K562 (cell line): ENCODE data around the gene KCNAB2. TPM values are rescaled to one million over a fixed set of nuclear protein-coding genes. Genes with fewer than 3 reads are reported as not detected.

Source experiments
- ATAC-seq: fragments of 200-7000 bp; cut with Tn5 transposase; 3 replicates; pipeline ENCODE4 v1.9.1; 2020; ENCODE audit warnings: moderate library complexity
- BruUV-seq: library from RNA; stranded (reverse); fragments of 400-500 nt; replicated peaks from 2 replicates; lab custom pipeline; 2021; lab: Mats Ljungman, UMichigan
- CTCF ChIA-PET: fragments of 300-600 bp; formaldehyde crosslinking; extraction: SDS; loops from one replicate; lab custom pipeline; 2021; ENCODE audit warnings: low intra/inter-chr PET ratio; lab: Yijun Ruan, JAX
- POLR2A ChIA-PET: fragments of 300-600, 350-650 bp; sonication (Branson Sonifier 250); formaldehyde crosslinking; extraction: SDS; loops from one replicate; lab custom pipeline; 2021; ENCODE audit warnings: antibody characterized with exemption, inconsistent platforms; lab: Yijun Ruan, JAX
- DNase-seq, 4 experiments: peaks; one replicate each; pipeline versions ENCODE4 v3.0.0 to v3.0.0-alpha.2; 2011 to 2018; ENCODE audit warnings: low spot score in 3 of 4, mixed read lengths in 3 of 4; ENCODE audit errors: extremely low read depth in 1 of 4
- FAIRE-seq: peaks from 2 replicates; lab custom pipeline; 2011; peaks lifted over from hg19 to GRCh38; lab: Jason Lieb, UNC
- H2AFZ ChIP-seq: 2 replicates; pipeline ENCODE4 v1.6.0; 2011; ENCODE audit warnings: low read depth, low read length, control low read depth, inconsistent platforms
- H3K27ac ChIP-seq: fragments of 200-600 bp; 3 replicates; pipeline ENCODE4 v1.8.0; 2011; ENCODE audit warnings: low read depth, mild to moderate bottlenecking, control low read depth, inconsistent platforms, low read length, moderate library complexity, mixed read lengths; ENCODE audit errors: extremely low read depth
- H3K27me3 ChIP-seq, 2 experiments: fragments of 300-600 bp in 1 of 2; 2 replicates in 1 of 2; 3 replicates in 1 of 2; pipeline versions ENCODE4 v1.6.0 to v1.8.0; 2011; ENCODE audit warnings: inconsistent platforms in 2 of 2, low read length in 2 of 2, mild to moderate bottlenecking in 1 of 2, mixed read lengths in 1 of 2, moderate library complexity in 1 of 2; ENCODE audit not compliant: control insufficient read depth in 2 of 2, insufficient read depth in 2 of 2
- H3K36me3 ChIP-seq: fragments of 300-600 bp; 3 replicates; pipeline ENCODE4 v1.8.0; 2011; ENCODE audit warnings: mild to moderate bottlenecking, low read length, inconsistent platforms; ENCODE audit not compliant: control insufficient read depth, insufficient read depth
- H3K4me1 ChIP-seq, 2 experiments: fragments of 200-600 bp in 1 of 2; replicated peaks in 1 of 2; 2 replicates in 1 of 2; 3 replicates in 1 of 2; pipeline versions ENCODE4 v1.5.1 to v1.8.0; 2011; ENCODE audit warnings: inconsistent platforms in 2 of 2, low read length in 2 of 2, mild to moderate bottlenecking in 1 of 2, mixed read lengths in 1 of 2, moderate library complexity in 1 of 2; ENCODE audit not compliant: control insufficient read depth in 2 of 2, insufficient read depth in 2 of 2
- H3K4me2 ChIP-seq: 2 replicates; pipeline ENCODE4 v1.6.1; 2011; ENCODE audit warnings: low read length, control low read depth, inconsistent platforms, mixed read lengths; ENCODE audit not compliant: insufficient read depth
- H3K4me3 ChIP-seq: fragments of 200-600 bp; sonication (generic), shearing (Covaris generic); 2 replicates; pipeline ENCODE4 v1.5.1; 2016; ENCODE audit warnings: control low read depth, inconsistent platforms
- H3K79me2 ChIP-seq: fragments of 200-600 bp; 3 replicates; pipeline ENCODE4 v1.8.0; 2011; ENCODE audit warnings: low read length, inconsistent platforms; ENCODE audit not compliant: control insufficient read depth, insufficient read depth
- H3K9ac ChIP-seq, 2 experiments: 2 replicates each; pipeline versions ENCODE4 v1.6.0 to v1.6.1; 2011; ENCODE audit warnings: low read depth in 2 of 2, low read length in 2 of 2, control low read depth in 1 of 2, inconsistent platforms in 1 of 2, mild to moderate bottlenecking in 1 of 2, mixed read lengths in 1 of 2; ENCODE audit not compliant: insufficient read depth in 1 of 2
- H3K9me1 ChIP-seq: one replicate; pipeline ENCODE4 v1.6.0; 2011; ENCODE audit warnings: inconsistent platforms, mild to moderate bottlenecking, low read length, moderate library complexity; ENCODE audit not compliant: control insufficient read depth, insufficient read depth
- H3K9me3 ChIP-seq: replicated peaks from 2 replicates; pipeline ENCODE4 v1.5.1; 2011; ENCODE audit warnings: low read depth, low read length, inconsistent platforms; ENCODE audit not compliant: control insufficient read depth, insufficient read depth
- H4K20me1 ChIP-seq: replicated peaks from 2 replicates; pipeline ENCODE4 v1.6.1; 2011; ENCODE audit warnings: low read length, inconsistent platforms, mixed read lengths; ENCODE audit not compliant: control insufficient read depth, insufficient read depth
- HEY1 ChIP-seq: fragments of 250-450 bp; sonication (Bioruptor Pico); IDR thresholded peaks from 2 replicates; pipeline ENCODE4 v1.5.0; 2020; ENCODE audit warnings: mild to moderate bottlenecking, moderate library complexity, borderline replicate concordance
- KDM1A ChIP-seq, 2 experiments: fragments of 450-650 bp; IDR thresholded peaks; 2 replicates each; pipeline ENCODE4 v1.6.1; 2016; ENCODE audit warnings: mild to moderate bottlenecking in 2 of 2
- LARP7 ChIP-seq: fragments of 450-650 bp; IDR thresholded peaks from 2 replicates; pipeline ENCODE4 v1.6.1; 2016
- MTA2 ChIP-seq: fragments of 450-650 bp; IDR thresholded peaks from 2 replicates; pipeline ENCODE4 v1.6.1; 2016; ENCODE audit warnings: low read depth
- POU5F1 ChIP-seq: fragments of 150-350 bp; IDR thresholded peaks from 2 replicates; pipeline ENCODE4 v1.6.1; 2014; ENCODE audit warnings: borderline replicate concordance, low read length, low read depth, mild to moderate bottlenecking; ENCODE audit not compliant: partially characterized antibody
- ZBTB1 ChIP-seq: sonication (generic); formaldehyde crosslinking; IDR thresholded peaks from 2 replicates; pipeline ENCODE4 v1.8.1; 2023; ENCODE audit warnings: missing genetic modification reagents, low read depth, mild to moderate bottlenecking, borderline replicate concordance
- ZFX ChIP-seq: sonication (generic); formaldehyde crosslinking; IDR thresholded peaks from 2 replicates; pipeline ENCODE4 v1.8.0; 2022; ENCODE audit warnings: mild to moderate bottlenecking, missing genetic modification reagents, moderate library complexity
- ZNF263 ChIP-seq: sonication (generic); formaldehyde crosslinking; IDR thresholded peaks from 2 replicates; pipeline ENCODE4 v1.8.0; 2022; ENCODE audit warnings: mild to moderate bottlenecking, missing genetic modification reagents, borderline replicate concordance
- WGBS: fragments of 100-300 bp; shearing (Covaris generic); methylation state at CpG from one replicate; pipeline ENCODE4 v1.1.6; 2016; ENCODE audit warnings: low coverage, mixed read lengths; ENCODE audit not compliant: insufficient coverage; ENCODE audit errors: missing lambda C conversion rate; 5-methylcytosine and 5-hydroxymethylcytosine counted together
- in situ Hi-C: fragments of 300-500 bp; cut with MboI; formaldehyde crosslinking; loops from 4 replicates; pipeline ENCODE4 v1.15.0; 2018; ENCODE audit warnings: inconsistent platforms, mixed read lengths
- intact Hi-C: fragments of 100-400 bp; cut with micrococcal nuclease; formaldehyde crosslinking; loops from 2 replicates; pipeline ENCODE4 v1.14.2; 2022
- polyA plus RNA-seq, 8 experiments: library from polyadenylated mRNA; depleted of rRNA in 4 of 8; stranded (reverse) in 5 of 8; unstranded in 3 of 8; fragments of >200 nt; fragmentation: Nextera tagmentation in 2 of 8; fragmentation: Illumina TruSeq in 1 of 8; extraction: Ambion mirVana in 2 of 8; extraction: Trizol in 1 of 8; gene quantifications; 2 replicates each; pipeline versions ENCODE4 v1.2.1 to v1.2.3, GENCODE V29; 2011 to 2014; ENCODE audit warnings: inconsistent platforms in 1 of 8, missing spikeins in 1 of 8
- total RNA-seq, 7 experiments: library from RNA; depleted of rRNA in 6 of 7; stranded (reverse); fragments of >200 nt in 6 of 7; fragmentation: Illumina TruSeq in 2 of 7; extraction: Trizol in 2 of 7; gene quantifications; 2 replicates each; pipeline versions ENCODE4 v1.2.1 to v1.2.3, GENCODE V29; 2011 to 2021; ENCODE audit warnings: low replicate concordance in 1 of 7
- TF ChIP-seq, protein P1 (sequence below): sonication (generic); formaldehyde crosslinking; IDR thresholded peaks from 2 replicates; pipeline ENCODE4 v1.8.0; 2023; ENCODE audit warnings: mild to moderate bottlenecking, missing genetic modification reagents
- TF ChIP-seq, protein P2 (sequence below): fragments of 250-450 bp; sonication (Bioruptor Pico); IDR thresholded peaks from 2 replicates; pipeline ENCODE4 v1.5.0; 2022; ENCODE audit warnings: mild to moderate bottlenecking
- TF ChIP-seq, protein P3 (sequence below): sonication (generic); formaldehyde crosslinking; IDR thresholded peaks from 2 replicates; pipeline ENCODE4 v1.5.0; 2020; ENCODE audit warnings: missing genetic modification reagents

The KCNAB2 gene
- total and polyA plus RNA-seq, 9 of the 15 experiments (the other 6 are each of a cell fraction or from before 2014, with no cell fraction given), result 1.8 to 15.8 (median 7.1) TPM

DNA sequence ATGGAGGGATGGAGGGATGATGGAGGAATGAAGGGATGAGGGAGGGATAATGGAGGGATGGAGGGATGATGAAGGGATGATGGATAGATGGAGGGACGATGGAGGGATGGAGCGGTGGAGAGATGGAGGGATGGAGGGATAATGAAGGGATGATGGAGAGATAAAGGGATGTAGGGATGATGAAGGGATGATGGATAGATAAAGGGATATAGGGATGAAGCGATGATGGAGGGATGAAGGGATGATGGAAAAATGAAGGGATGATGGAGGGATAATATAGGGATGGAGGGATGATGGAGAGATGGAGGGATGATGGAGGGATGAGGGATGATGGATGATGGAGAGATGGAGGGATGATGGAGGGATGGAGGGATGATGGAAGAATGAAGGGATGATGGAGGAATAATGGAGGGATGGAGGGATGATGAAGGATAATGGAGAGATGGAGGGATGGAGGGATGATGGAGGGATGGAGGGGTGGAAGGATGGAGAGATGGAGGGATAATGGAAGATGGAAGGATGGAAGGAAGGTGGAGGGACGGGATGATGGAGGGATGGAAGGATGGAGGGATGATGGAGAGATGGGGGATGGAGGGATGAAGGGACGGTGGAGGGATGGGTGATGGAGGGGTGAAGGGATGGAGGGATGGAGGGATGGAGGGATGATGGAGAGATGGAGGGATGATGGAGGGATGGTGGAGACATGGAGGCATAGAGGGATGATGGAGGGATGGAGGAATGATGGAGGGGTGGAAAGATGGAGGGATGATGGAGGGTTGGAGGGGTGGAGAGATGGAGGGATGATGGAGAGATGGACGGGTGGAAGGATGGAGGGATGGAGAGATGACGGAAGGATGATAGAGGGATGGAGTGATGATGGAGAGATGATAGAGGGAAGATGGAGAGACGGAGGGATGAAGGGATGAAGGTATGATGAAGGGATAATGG, 62.0 kb downstream of the KCNAB2 start:
- H3K27ac ChIP-seq, result no peak overlapping the region
- POLR2A ChIA-PET, result no interaction called here
- no peak overlapping the region for H3K4me2 ChIP-seq
- BruUV-seq, result no TSS peak
- CTCF ChIA-PET, result interaction anchor here (1.5 kb wide), 1 partner anchor 137 kb away, joined by 9 read pairs; the partner anchor contains the start of gene HES3
- H3K9me1 ChIP-seq, result no peaks in the 10 kb centered on the region
- H3K4me1 ChIP-seq, result peaks cover 0 to 33% of the 10 kb centered on the region in 2 experiments; a peak in 2 of 5 replicates
- in situ Hi-C loops (no loop called here), intact Hi-C loops (no loop called here)
- no peak for ATAC-seq
- no peaks in the 10 kb centered on the region for H3K79me2 ChIP-seq
- no peak overlapping the region for H3K4me3 ChIP-seq
- no peak overlapping the region for H2AFZ ChIP-seq
- no peaks in the 10 kb centered on the region for H3K9me3 ChIP-seq
- H3K9ac ChIP-seq, result no peak overlapping the region
- FAIRE-seq, result no peak
- no peaks in the 10 kb centered on the region for H3K36me3 ChIP-seq
- 8% methylated on average over 8 of the region's 8 CpGs for WGBS
- peaks cover 22 to 56% of the 10 kb centered on the region in 2 experiments; a peak in 4 of 5 replicates for H3K27me3 ChIP-seq
- H4K20me1 ChIP-seq, result peaks cover 6% of the 10 kb centered on the region; the same call in 1 of the 2 replicates
- no peak for DNase-seq
- TF ChIP-seq ZFX (CRISPR knock-in tag) (no peak), POU5F1 (no peak), KDM1A (IDR thresholded peaks at IDR 0.05) (peak in 1 of 2 experiments; percentile 49; a peak in 1 of 4 replicates), HEY1 (CRISPR knock-in tag) (no peak), LARP7 (no peak), ZBTB1 (CRISPR knock-in tag) (no peak), MTA2 (no peak), ZNF263 (peak; percentile 64; the same call in 1 of the 2 replicates)
- TF ChIP-seq, protein P1, sequence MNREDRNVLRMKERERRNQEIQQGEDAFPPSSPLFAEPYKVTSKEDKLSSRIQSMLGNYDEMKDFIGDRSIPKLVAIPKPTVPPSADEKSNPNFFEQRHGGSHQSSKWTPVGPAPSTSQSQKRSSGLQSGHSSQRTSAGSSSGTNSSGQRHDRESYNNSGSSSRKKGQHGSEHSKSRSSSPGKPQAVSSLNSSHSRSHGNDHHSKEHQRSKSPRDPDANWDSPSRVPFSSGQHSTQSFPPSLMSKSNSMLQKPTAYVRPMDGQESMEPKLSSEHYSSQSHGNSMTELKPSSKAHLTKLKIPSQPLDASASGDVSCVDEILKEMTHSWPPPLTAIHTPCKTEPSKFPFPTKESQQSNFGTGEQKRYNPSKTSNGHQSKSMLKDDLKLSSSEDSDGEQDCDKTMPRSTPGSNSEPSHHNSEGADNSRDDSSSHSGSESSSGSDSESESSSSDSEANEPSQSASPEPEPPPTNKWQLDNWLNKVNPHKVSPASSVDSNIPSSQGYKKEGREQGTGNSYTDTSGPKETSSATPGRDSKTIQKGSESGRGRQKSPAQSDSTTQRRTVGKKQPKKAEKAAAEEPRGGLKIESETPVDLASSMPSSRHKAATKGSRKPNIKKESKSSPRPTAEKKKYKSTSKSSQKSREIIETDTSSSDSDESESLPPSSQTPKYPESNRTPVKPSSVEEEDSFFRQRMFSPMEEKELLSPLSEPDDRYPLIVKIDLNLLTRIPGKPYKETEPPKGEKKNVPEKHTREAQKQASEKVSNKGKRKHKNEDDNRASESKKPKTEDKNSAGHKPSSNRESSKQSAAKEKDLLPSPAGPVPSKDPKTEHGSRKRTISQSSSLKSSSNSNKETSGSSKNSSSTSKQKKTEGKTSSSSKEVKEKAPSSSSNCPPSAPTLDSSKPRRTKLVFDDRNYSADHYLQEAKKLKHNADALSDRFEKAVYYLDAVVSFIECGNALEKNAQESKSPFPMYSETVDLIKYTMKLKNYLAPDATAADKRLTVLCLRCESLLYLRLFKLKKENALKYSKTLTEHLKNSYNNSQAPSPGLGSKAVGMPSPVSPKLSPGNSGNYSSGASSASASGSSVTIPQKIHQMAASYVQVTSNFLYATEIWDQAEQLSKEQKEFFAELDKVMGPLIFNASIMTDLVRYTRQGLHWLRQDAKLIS, result no peak
- TF ChIP-seq, protein P2, sequence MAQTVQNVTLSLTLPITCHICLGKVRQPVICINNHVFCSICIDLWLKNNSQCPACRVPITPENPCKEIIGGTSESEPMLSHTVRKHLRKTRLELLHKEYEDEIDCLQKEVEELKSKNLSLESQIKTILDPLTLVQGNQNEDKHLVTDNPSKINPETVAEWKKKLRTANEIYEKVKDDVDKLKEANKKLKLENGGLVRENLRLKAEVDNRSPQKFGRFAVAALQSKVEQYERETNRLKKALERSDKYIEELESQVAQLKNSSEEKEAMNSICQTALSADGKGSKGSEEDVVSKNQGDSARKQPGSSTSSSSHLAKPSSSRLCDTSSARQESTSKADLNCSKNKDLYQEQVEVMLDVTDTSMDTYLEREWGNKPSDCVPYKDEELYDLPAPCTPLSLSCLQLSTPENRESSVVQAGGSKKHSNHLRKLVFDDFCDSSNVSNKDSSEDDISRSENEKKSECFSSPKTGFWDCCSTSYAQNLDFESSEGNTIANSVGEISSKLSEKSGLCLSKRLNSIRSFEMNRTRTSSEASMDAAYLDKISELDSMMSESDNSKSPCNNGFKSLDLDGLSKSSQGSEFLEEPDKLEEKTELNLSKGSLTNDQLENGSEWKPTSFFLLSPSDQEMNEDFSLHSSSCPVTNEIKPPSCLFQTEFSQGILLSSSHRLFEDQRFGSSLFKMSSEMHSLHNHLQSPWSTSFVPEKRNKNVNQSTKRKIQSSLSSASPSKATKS, result no peak
- TF ChIP-seq, protein P3, sequence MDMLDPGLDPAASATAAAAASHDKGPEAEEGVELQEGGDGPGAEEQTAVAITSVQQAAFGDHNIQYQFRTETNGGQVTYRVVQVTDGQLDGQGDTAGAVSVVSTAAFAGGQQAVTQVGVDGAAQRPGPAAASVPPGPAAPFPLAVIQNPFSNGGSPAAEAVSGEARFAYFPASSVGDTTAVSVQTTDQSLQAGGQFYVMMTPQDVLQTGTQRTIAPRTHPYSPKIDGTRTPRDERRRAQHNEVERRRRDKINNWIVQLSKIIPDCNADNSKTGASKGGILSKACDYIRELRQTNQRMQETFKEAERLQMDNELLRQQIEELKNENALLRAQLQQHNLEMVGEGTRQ (CRISPR knock-in tag), result no peak
